ENCODE measurements around the gene TMCC1. TPM values are rescaled to one million over a fixed set of nuclear protein-coding genes. Genes with fewer than 3 reads are reported as not detected.
"Not testable (repeated sequence)": the region's sequence is repeated elsewhere in the genome, so short reads cannot be mapped to it uniquely, and the experiment has no call there.

The TMCC1 gene
- total RNA-seq, 4 donors from 2014 or later, result 4.1 to 21.8 (median 14.5) TPM

DNA sequence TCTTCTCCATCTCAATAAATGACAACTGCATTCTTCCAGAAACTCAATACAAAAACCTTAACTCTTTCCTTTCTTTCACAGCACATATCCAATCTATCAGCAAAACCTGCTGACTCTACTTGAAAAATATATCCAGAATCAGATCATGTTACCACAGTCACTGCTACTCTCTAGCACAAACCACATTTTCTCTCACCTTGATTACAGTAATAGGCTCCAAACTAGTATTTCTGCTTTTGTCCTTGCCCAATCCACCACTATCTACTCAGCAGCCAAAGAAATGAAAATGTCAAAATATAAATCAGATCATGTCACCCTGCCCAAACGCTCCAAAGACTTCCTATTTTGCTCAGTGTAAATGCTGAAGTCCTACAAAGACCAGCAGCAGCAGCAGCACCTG, 15.2 kb downstream of the TMCC1 start:
- TF ChIP-seq POLR2A (IDR thresholded peaks at IDR 0.05) (no peak), POLR2AphosphoS5 (IDR thresholded peaks at IDR 0.05) (no peak), EP300 (IDR thresholded peaks at IDR 0.05; ENCODE audit: low read depth) (no peak), CTCF (IDR thresholded peaks at IDR 0.05) (no peak)
- in situ Hi-C loops (cut with MboI; ENCODE audit: low pct_ligation_motif_present in 1 of 4, low pct_unique_long_range_greater_than_20kb in 1 of 4, low sequenced_read_pairs in 3 of 4) (no loop called here), intact Hi-C loops (cut with DNase I; ENCODE audit: low total_unique reads) (no loop called here)
- Histone ChIP-seq H3K9me3 (no peaks in the 10 kb centered on the region), H3K4me1 (peaks cover 0 to 5% (median 0%) of the 10 kb centered on the region in 4 donors), H3K36me3 (peaks cover 0 to 15% (median 8%) of the 10 kb centered on the region in 4 donors), H3K4me3 (no peak overlapping the region), H3K27ac (no peak overlapping the region), H3K27me3 (no peaks in the 10 kb centered on the region)
- WGBS, 2 donors (ENCODE audit: low coverage in 1 of 2), result 52 to 71% methylated on average over 1 of the region's 1 CpG
- no peak for DNase-seq

GRCh38 chr3:129874479-129874878, 19.0 kb downstream of the TMCC1 start:
- intact Hi-C loops (cut with DNase I; ENCODE audit: low total_unique reads); H3K4me3 ChIP-seq; H3K27ac ChIP-seq; DNase-seq; H3K27me3 ChIP-seq; H3K4me1 ChIP-seq; in situ Hi-C loops (cut with MboI; ENCODE audit: low pct_ligation_motif_present in 1 of 4, low pct_unique_long_range_greater_than_20kb in 1 of 4, low sequenced_read_pairs in 3 of 4); H3K9me3 ChIP-seq: not testable (repeated sequence)
- WGBS, 2 donors (ENCODE audit: low coverage in 1 of 2), result 96% methylated on average over 2 of the region's 2 CpGs; no CpG with 5 or more reads in 1 of the 2 donors
- peaks cover 0 to 18% (median 6%) of the 10 kb centered on the region in 4 donors for H3K36me3 ChIP-seq

DNA sequence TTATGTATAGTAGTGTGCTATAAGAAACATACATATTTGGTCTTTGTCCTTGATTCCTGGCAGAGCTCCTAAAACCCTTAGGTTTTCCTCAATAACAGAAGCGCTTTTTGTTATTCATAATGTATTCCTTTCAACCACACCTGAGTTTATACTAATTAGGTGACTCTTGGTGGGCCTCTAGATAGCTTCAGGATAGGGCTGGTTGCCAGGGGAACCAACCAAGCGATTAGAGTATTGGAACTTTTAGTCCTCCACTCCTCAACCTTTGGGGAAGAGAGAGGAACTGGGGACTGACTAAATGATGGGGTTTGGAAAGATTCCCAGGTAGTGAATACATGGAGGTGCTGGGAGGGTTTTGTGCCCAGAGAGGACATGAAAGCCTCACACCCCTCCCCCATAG, 24.6 kb downstream of the TMCC1 start:
- DNase-seq, result no peak
- intact Hi-C loops (cut with DNase I; ENCODE audit: low total_unique reads) (no loop called here), in situ Hi-C loops (cut with MboI; ENCODE audit: low pct_ligation_motif_present in 1 of 4, low pct_unique_long_range_greater_than_20kb in 1 of 4, low sequenced_read_pairs in 3 of 4) (no loop called here)
- no peaks in the 10 kb centered on the region for H3K9me3 ChIP-seq
- H3K36me3 ChIP-seq, result peaks cover 0 to 8% (median 3%) of the 10 kb centered on the region in 4 donors
- H3K4me3 ChIP-seq, result no peak overlapping the region
- H3K27me3 ChIP-seq, result no peaks in the 10 kb centered on the region
- TF ChIP-seq EP300 (IDR thresholded peaks at IDR 0.05; ENCODE audit: low read depth), result no peak
- 75 to 100% methylated on average over 2 of the region's 2 CpGs for WGBS, 2 donors (ENCODE audit: low coverage in 1 of 2)
- H3K27ac ChIP-seq, result no peak overlapping the region
- H3K4me1 ChIP-seq, result peaks cover 0 to 7% (median 1%) of the 10 kb centered on the region in 4 donors

DNA sequence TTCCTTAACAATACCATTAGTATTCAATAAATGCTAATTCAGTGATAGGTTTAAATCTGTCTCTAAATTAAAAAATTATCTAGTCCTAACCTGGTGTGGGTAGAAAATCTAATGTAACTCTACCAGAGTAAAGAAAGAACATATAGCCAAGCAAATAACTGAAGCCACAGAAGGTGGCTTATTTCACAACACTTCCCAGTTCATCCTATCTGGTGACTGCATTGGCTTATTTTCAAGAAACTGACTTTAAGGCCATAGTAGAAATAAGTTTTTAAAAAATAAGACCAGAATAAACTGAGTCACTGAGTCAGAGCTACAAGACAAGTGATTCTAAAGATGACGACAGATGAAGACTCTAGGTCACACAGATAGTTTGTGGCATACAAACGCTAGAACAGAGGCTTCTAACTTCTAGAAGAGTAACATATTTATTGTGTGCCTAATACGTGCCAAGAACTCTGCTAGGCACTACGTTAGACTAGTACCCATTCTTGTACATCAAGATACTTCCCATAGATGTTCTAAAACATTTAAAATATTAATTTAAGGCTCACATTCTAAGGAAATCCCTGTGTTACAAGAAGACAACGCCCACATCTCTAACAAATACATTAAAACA, 25.9 kb downstream of the TMCC1 start:
- Histone ChIP-seq H3K27me3 (no peaks in the 10 kb centered on the region), H3K9me3 (no peaks in the 10 kb centered on the region), H3K36me3 (no peaks in the 10 kb centered on the region), H3K4me3 (no peak overlapping the region), H3K27ac (no peak overlapping the region), H3K4me1 (peaks cover 0 to 7% (median 1%) of the 10 kb centered on the region in 4 donors)
- TF ChIP-seq EP300 (IDR thresholded peaks at IDR 0.05; ENCODE audit: low read depth), result no peak
- TF ChIP-seq POLR2A (IDR thresholded peaks at IDR 0.05), result no peak
- TF ChIP-seq POLR2AphosphoS5 (IDR thresholded peaks at IDR 0.05), result no peak
- no peak for TF ChIP-seq CTCF (IDR thresholded peaks at IDR 0.05)
- in situ Hi-C loops (cut with MboI; ENCODE audit: low pct_ligation_motif_present in 1 of 4, low pct_unique_long_range_greater_than_20kb in 1 of 4, low sequenced_read_pairs in 3 of 4), result no loop called here
- 72 to 73% methylated on average over 5 of the region's 5 CpGs for WGBS, 2 donors (ENCODE audit: low coverage in 1 of 2)
- no peak for DNase-seq
- intact Hi-C loops (cut with DNase I; ENCODE audit: low total_unique reads), result no loop called here

DNA sequence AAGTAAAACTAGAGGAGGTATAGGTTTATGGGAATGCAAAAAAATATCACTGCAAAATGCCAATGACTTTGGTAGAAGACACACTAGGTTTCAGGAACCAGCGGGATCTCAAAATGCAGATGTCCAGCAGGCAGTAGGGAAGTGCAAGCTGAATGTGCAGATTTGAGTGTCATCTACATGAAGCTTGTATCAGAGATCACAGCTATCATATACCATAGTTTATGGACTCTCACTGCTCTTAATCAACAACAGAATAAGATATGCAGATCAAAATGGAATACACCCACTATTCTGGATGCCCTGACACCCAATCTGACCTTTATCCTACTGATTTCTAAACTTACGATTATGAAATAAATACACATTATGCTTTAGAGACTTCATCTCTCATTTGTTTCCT, 27.7 kb downstream of the TMCC1 start:
- in situ Hi-C loops (cut with MboI; ENCODE audit: low pct_ligation_motif_present in 1 of 4, low pct_unique_long_range_greater_than_20kb in 1 of 4, low sequenced_read_pairs in 3 of 4) (no loop called here), intact Hi-C loops (cut with DNase I; ENCODE audit: low total_unique reads) (no loop called here)
- H3K36me3 ChIP-seq, result peaks cover 0 to 8% (median 0%) of the 10 kb centered on the region in 4 donors
- WGBS, 2 donors (ENCODE audit: low coverage in 1 of 2), result 85 to 94% methylated on average over 1 to 2 of the region's 2 CpGs
- TF ChIP-seq POLR2A (IDR thresholded peaks at IDR 0.05), result no peak
- TF ChIP-seq EP300 (IDR thresholded peaks at IDR 0.05; ENCODE audit: low read depth), result no peak
- TF ChIP-seq CTCF (IDR thresholded peaks at IDR 0.05), result no peak
- no peak for TF ChIP-seq POLR2AphosphoS5 (IDR thresholded peaks at IDR 0.05)
- H3K27ac ChIP-seq, result no peak overlapping the region
- DNase-seq, result no peak
- peaks cover 0 to 7% (median 1%) of the 10 kb centered on the region in 4 donors for H3K4me1 ChIP-seq
- H3K9me3 ChIP-seq, result no peaks in the 10 kb centered on the region
- H3K4me3 ChIP-seq, result no peak overlapping the region
- H3K27me3 ChIP-seq, result no peaks in the 10 kb centered on the region

Data from transverse colon (tissue), 4 donors.